HepG2 (cell line): Measurements from ENCODE around the gene RPH3AL. TPM values are rescaled to one million over a fixed set of nuclear protein-coding genes. Genes with fewer than 3 reads are reported as not detected.
"Not testable (repeated sequence)": the region's sequence is repeated elsewhere in the genome, so short reads cannot be mapped to it uniquely, and the experiment has no call there.

ENCODE experiments used
- ATAC-seq: fragments of 200-7000 bp; cut with Tn5 transposase; 3 replicates; pipeline ENCODE4 v1.9.1; 2020; ENCODE audit warnings: mild to moderate bottlenecking, moderate library complexity
- BruUV-seq: library from RNA; stranded (reverse); fragments of 400-500 nt; replicated peaks from 2 replicates; lab custom pipeline; 2021; lab: Mats Ljungman, UMichigan
- CTCF ChIA-PET: fragments of 300-600 bp; formaldehyde crosslinking; extraction: SDS; loops from one replicate; lab custom pipeline; 2021; ENCODE audit warnings: low total read pairs, inconsistent platforms, low intra/inter-chr PET ratio; lab: Yijun Ruan, JAX
- POLR2A ChIA-PET: fragments of 350-600 bp; sonication (Branson Sonifier 250); formaldehyde crosslinking; loops from one replicate; lab custom pipeline; 2020; ENCODE audit warnings: antibody characterized with exemption, inconsistent platforms; lab: Yijun Ruan, JAX
- DNase-seq: peaks from one replicate; pipeline ENCODE4 v3.0.0-alpha.2; 2015; ENCODE audit warnings: low spot score
- FAIRE-seq: peaks from 3 replicates; lab custom pipeline; 2011; peaks lifted over from hg19 to GRCh38; lab: Jason Lieb, UNC
- H2AFZ ChIP-seq: one replicate; pipeline ENCODE4 v1.6.1; 2011; ENCODE audit warnings: low read length, inconsistent platforms
- H3K27ac ChIP-seq: fragments of 300-600 bp; 3 replicates; pipeline ENCODE4 v1.8.0; 2011; ENCODE audit warnings: mixed run types, mild to moderate bottlenecking, mixed read lengths, low read length, inconsistent platforms; ENCODE audit not compliant: insufficient read depth; ENCODE audit errors: extremely low read length
- H3K27me3 ChIP-seq, 2 experiments: fragments of 200-600 bp in 1 of 2; 2 replicates in 1 of 2; 3 replicates in 1 of 2; pipeline versions ENCODE4 v1.6.0 to v1.8.0; 2011; ENCODE audit warnings: low read length in 2 of 2, mild to moderate bottlenecking in 2 of 2, moderate library complexity in 2 of 2, inconsistent platforms in 1 of 2; ENCODE audit not compliant: insufficient read depth in 2 of 2, control insufficient read depth in 1 of 2
- H3K36me3 ChIP-seq, 2 experiments: fragments of 200-600 bp in 1 of 2; replicated peaks in 1 of 2; 2 replicates in 1 of 2; 3 replicates in 1 of 2; pipeline versions ENCODE4 v1.5.1 to v1.8.0; 2011; ENCODE audit warnings: low read length in 2 of 2, inconsistent platforms in 1 of 2; ENCODE audit not compliant: insufficient read depth in 2 of 2, control insufficient read depth in 1 of 2
- H3K4me1 ChIP-seq: 2 replicates; pipeline ENCODE4 v1.5.1; 2012; ENCODE audit warnings: low read length, inconsistent platforms; ENCODE audit not compliant: insufficient read depth
- H3K4me2 ChIP-seq: 2 replicates; pipeline ENCODE4 v1.6.0; 2011; ENCODE audit warnings: low read depth, low read length, inconsistent platforms
- H3K4me3 ChIP-seq, 3 experiments: fragments of 200-600 bp in 1 of 3; sonication (generic), shearing (Covaris generic) in 1 of 3; replicated peaks in 1 of 3; 2 replicates each; pipeline ENCODE4 v1.5.1; 2011 to 2016; ENCODE audit warnings: low read length in 3 of 3, inconsistent platforms in 2 of 3, low read depth in 2 of 3, mild to moderate bottlenecking in 2 of 3, control low read depth in 1 of 3, mixed read lengths in 1 of 3; ENCODE audit not compliant: insufficient read depth in 1 of 3
- H3K79me2 ChIP-seq: one replicate; pipeline ENCODE4 v1.6.1; 2011; ENCODE audit warnings: low read length, inconsistent platforms; ENCODE audit not compliant: insufficient read depth
- H3K9ac ChIP-seq: 2 replicates; pipeline ENCODE4 v1.6.0; 2011; ENCODE audit warnings: mild to moderate bottlenecking, low read depth, low read length, inconsistent platforms; ENCODE audit not compliant: insufficient read depth
- H3K9me3 ChIP-seq: 2 replicates; pipeline ENCODE4 v1.5.1; 2012; ENCODE audit warnings: mild to moderate bottlenecking, low read length
- H4K20me1 ChIP-seq: 2 replicates; pipeline ENCODE4 v1.6.0; 2011; ENCODE audit warnings: inconsistent platforms, mild to moderate bottlenecking, low read length, moderate library complexity; ENCODE audit not compliant: insufficient read depth
- MEF2D ChIP-seq: sonication (generic); formaldehyde crosslinking; IDR thresholded peaks from 2 replicates; pipeline ENCODE4 v1.5.1; 2020; ENCODE audit warnings: mild to moderate bottlenecking, missing genetic modification reagents
- ZKSCAN1 ChIP-seq: fragments of 150-350 bp; IDR thresholded peaks from 2 replicates; pipeline ENCODE4 v1.6.1; 2014; ENCODE audit warnings: low read length
- WGBS: methylation state at CpG from one replicate; pipeline ENCODE4 v1.1.6; 2017; ENCODE audit warnings: low lambda C conversion rate; 5-methylcytosine and 5-hydroxymethylcytosine counted together
- in situ Hi-C: cut with HindIII; loops from 2 replicates; pipeline ENCODE4 v1.10.0; 2017; ENCODE audit warnings: low pct_unique_long_range_greater_than_20kb; ENCODE audit not compliant: extremely low pct_ligation_motif_present
- intact Hi-C: fragments of 100-400 bp; cut with micrococcal nuclease; formaldehyde crosslinking; loops from one replicate; pipeline ENCODE4 v1.10.0; 2022; ENCODE audit not compliant: unreplicated experiment
- polyA plus RNA-seq, 8 experiments: library from polyadenylated mRNA; depleted of rRNA in 3 of 8; stranded (reverse) in 7 of 8; unstranded in 1 of 8; fragments of >200 nt; fragmentation: Illumina TruSeq in 4 of 8; extraction: Trizol in 4 of 8; gene quantifications; 2 replicates each; pipeline versions ENCODE4 v1.2.1 to v1.2.3, GENCODE V29; 2011 to 2016; ENCODE audit warnings: low read depth in 4 of 8, missing spikeins in 1 of 8, mixed read lengths in 1 of 8; ENCODE audit not compliant: insufficient read depth in 1 of 8
- total RNA-seq, 5 experiments: library from RNA; depleted of rRNA; stranded (reverse); fragments of >200 nt; fragmentation: Illumina TruSeq; extraction: Trizol; gene quantifications; 2 replicates each; pipeline ENCODE4 v1.2.3, GENCODE V29; 2016; ENCODE audit warnings: low read depth in 1 of 5

Gene RPH3AL
- total and polyA plus RNA-seq, 2 of the 13 experiments (the other 11 are each of a cell fraction or from before 2014, with no cell fraction given) = 7.8 to 16.4 TPM

DNA sequence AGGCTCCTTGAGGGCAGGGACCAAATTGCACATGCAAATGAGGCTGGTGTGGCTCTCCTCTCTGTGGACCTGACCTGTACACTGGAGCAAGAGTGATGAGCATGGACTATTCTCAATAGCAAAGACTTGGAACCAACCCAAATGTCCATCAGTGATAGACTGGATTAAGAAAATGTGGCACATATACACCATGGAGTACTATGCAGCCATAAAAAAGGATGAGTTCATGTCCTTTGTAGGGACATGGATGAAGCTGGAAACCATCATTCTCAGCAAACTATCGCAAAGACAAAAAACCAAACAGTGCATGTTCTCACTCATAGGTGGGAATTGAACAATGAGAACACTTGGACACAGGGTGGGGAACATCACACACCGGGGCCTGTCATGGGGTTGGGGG, 128.0 kb downstream of the RPH3AL start:
- ATAC-seq, in situ Hi-C loops, H3K4me3 ChIP-seq, H3K9me3 ChIP-seq, H2AFZ ChIP-seq, H3K27ac ChIP-seq, H3K36me3 ChIP-seq, POLR2A ChIA-PET, H3K27me3 ChIP-seq, H3K4me2 ChIP-seq, H3K9ac ChIP-seq, intact Hi-C loops, DNase-seq, CTCF ChIA-PET, H3K79me2 ChIP-seq, H4K20me1 ChIP-seq, H3K4me1 ChIP-seq, BruUV-seq, FAIRE-seq: not testable (repeated sequence)
- WGBS = 95% methylated on average over 2 of the region's 2 CpGs

DNA sequence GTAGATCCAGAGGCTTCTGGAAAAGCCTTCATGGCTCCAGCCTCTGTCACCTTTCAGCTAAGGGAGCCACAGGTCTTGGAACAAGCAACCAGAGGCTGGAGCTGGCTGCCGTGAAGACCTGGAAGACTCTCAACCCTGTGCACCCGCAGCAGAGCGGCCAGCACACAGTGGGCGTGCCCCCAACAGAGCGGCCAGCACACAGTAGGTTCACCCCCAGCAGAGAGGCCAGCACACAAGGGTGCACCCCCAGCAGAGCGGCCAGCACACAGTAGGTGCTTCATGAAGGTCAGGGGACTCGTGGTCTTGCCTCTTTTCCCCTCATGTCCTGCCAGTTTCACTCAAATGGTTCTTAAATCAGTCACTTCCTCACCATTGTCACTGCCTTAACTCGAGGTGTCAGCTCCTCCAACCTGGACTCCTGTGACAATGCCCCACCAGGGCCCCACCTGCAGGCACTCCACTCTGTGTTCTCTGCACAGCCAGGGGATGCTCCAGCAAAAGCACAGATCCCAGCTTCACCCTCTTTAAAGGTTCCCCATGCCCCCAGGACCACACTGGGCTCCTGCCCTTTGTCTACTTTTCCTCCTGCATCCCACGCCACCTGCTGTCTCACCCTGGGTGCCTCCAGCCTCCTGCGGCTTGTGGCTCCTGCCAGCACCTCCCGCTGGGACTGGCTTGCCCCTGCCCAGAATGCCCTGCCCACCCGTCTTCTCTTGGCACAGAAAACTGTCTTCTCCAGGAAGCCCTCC, 128.7 kb downstream of the RPH3AL start:
- POLR2A ChIA-PET = no interaction called here
- BruUV-seq = no TSS peak
- H3K79me2 ChIP-seq = no peaks in the 10 kb centered on the region
- H4K20me1 ChIP-seq = no peaks in the 10 kb centered on the region
- DNase-seq (no peak), ATAC-seq (no peak), FAIRE-seq (no peak)
- in situ Hi-C loops = no loop called here
- TF ChIP-seq ZKSCAN1 (peak; percentile 88), MEF2D (CRISPR knock-in tag) (no peak)
- no peak overlapping the region for H3K27ac ChIP-seq
- CTCF ChIA-PET = no interaction called here
- no peak overlapping the region for H2AFZ ChIP-seq
- H3K4me3 ChIP-seq = no peak overlapping the region
- WGBS = 86% methylated on average over 7 of the region's 12 CpGs
- no peaks in the 10 kb centered on the region for H3K4me1 ChIP-seq
- intact Hi-C loops = no loop called here
- no peak overlapping the region for H3K9ac ChIP-seq
- no peaks in the 10 kb centered on the region for H3K27me3 ChIP-seq
- H3K4me2 ChIP-seq = no peak overlapping the region
- no peaks in the 10 kb centered on the region for H3K9me3 ChIP-seq
- no peaks in the 10 kb centered on the region for H3K36me3 ChIP-seq
